Right ventricle myocardium inferior (tissue), 1 donor: ENCODE results near the gene NRP1. TPM values are rescaled to one million over a fixed set of nuclear protein-coding genes. Genes with fewer than 3 reads are reported as not detected.
"Not testable (repeated sequence)": the region's sequence is repeated elsewhere in the genome, so short reads cannot be mapped to it uniquely, and the experiment has no call there.

ENCODE experiments used
- ATAC-seq: fragments of 200-7000 bp; cut with Tn5 transposase; one replicate; pipeline ENCODE4 v1.9.1; 2020; ENCODE audit warnings: mild to moderate bottlenecking, moderate library complexity
- DNase-seq: peaks from one replicate; pipeline ENCODE4 v3.0.0; 2021; ENCODE audit errors: missing footprints
- intact Hi-C: fragments of 100-400 bp; cut with DNase I; formaldehyde crosslinking; loops from one replicate; pipeline ENCODE4 v1.11.0; 2022
- long read RNA-seq: library from polyadenylated mRNA; unstranded; transcript quantifications from one replicate; pipeline ENCODE4 v2.0.0, GENCODE V29; 2021
- total RNA-seq: library from RNA; stranded (reverse); fragmentation: NEBNext Ultra II Directional; extraction: Animal tissue kit (Norgen Biotek cat#: 25700); gene quantifications from one replicate; pipeline ENCODE4 v1.2.1, GENCODE V29; 2021
- donor health status: DM: no; HTN: yes; CAD: no; lungs with severe emphysema.

Gene NRP1
- 175 TPM for total RNA-seq
- long read RNA-seq, full-length matches to known transcripts: 21 of 54 reads
- long read RNA-seq, partial matches to known transcripts: 10 of 54 reads
- long read RNA-seq, other reads (novel, unspliced or antisense): 23 of 54 reads

GRCh38 chr10:33334153-33334804 lies at the start of gene NRP1:
Gene NRP1, minus strand, starts transcription at chr10:33334667. Its CDS starts 285 bp downstream, at chr10:33334382.
- intact Hi-C loops: loop anchor here (2.0 to 10.0 kb wide), 4 partner anchors 59 to 783 kb away; no protein-coding TSS in a partner anchor
- no peak for ATAC-seq
- no peak for DNase-seq

- DNase-seq, ATAC-seq, intact Hi-C loops: not testable (repeated sequence)
These were observed 49.7 kb upstream of the NRP1 start for GRCh38 chr10:33384201-33384600.

GRCh38 chr10:33382921-33383713 lies 48.6 kb upstream of the NRP1 start:
- intact Hi-C loops: no loop called here
- DNase-seq (no peak), ATAC-seq (no peak)

- intact Hi-C loops: no loop called here
- no peak for DNase-seq
- ATAC-seq: no peak
These were observed 47.7 kb upstream of the NRP1 start for GRCh38 chr10:33382216-33382600.

GRCh38 chr10:33381451-33382215 lies 47.2 kb upstream of the NRP1 start:
- intact Hi-C loops: no loop called here
- no peak for DNase-seq
- ATAC-seq: no peak

- DNase-seq (no peak), ATAC-seq (no peak)
- intact Hi-C loops: no loop called here
These were observed 43.2 kb upstream of the NRP1 start for GRCh38 chr10:33377658-33378025.

GRCh38 chr10:33376976-33377657 lies 42.6 kb upstream of the NRP1 start:
- DNase-seq (no peak), ATAC-seq (no peak)
- intact Hi-C loops: no loop called here

- intact Hi-C loops: no loop called here
- no peak for DNase-seq
- ATAC-seq: no peak
These were observed 42.0 kb upstream of the NRP1 start for GRCh38 chr10:33376476-33376875.

GRCh38 chr10:33373263-33373662 lies 38.8 kb upstream of the NRP1 start:
- no peak for ATAC-seq
- intact Hi-C loops: no loop called here
- DNase-seq: no peak

- ATAC-seq: no peak
- DNase-seq: no peak
- intact Hi-C loops: no loop called here
These were observed 36.8 kb upstream of the NRP1 start for GRCh38 chr10:33371234-33371633.

- ATAC-seq (no peak), DNase-seq (no peak)
- intact Hi-C loops: no loop called here
These were observed 36.0 kb upstream of the NRP1 start for GRCh38 chr10:33370434-33370930.

- no peak for ATAC-seq
These were observed 33.6 kb upstream of the NRP1 start for GRCh38 chr10:33368086-33368485.

GRCh38 chr10:33365871-33366411 lies 31.5 kb upstream of the NRP1 start:
- ATAC-seq (no peak), DNase-seq (no peak)

More at GRCh38 chr10:33368086-33368485, 33.6 kb upstream of the NRP1 start:
- intact Hi-C loops: no loop called here
- no peak for DNase-seq

GRCh38 chr10:33365301-33365700 lies 30.8 kb upstream of the NRP1 start:
- ATAC-seq: no peak
- DNase-seq: no peak

More at GRCh38 chr10:33365871-33366411, 31.5 kb upstream of the NRP1 start:
- intact Hi-C loops: no loop called here

GRCh38 chr10:33363106-33363505 lies 28.6 kb upstream of the NRP1 start:
- no peak for ATAC-seq
- intact Hi-C loops: no loop called here
- no peak for DNase-seq

More at GRCh38 chr10:33365301-33365700, 30.8 kb upstream of the NRP1 start:
- intact Hi-C loops: no loop called here

GRCh38 chr10:33358016-33358415 lies 23.5 kb upstream of the NRP1 start:
- ATAC-seq (no peak), DNase-seq (no peak)
- intact Hi-C loops: no loop called here

- ATAC-seq (peak; percentile 83), DNase-seq (no peak)
- intact Hi-C loops: no loop called here
These were observed 20.8 kb upstream of the NRP1 start for GRCh38 chr10:33355274-33355673.

- no peak for DNase-seq
- intact Hi-C loops: no loop called here
These were observed 19.4 kb upstream of the NRP1 start for GRCh38 chr10:33353853-33354252.

More at GRCh38 chr10:33353853-33354252, 19.4 kb upstream of the NRP1 start:
- no peak for ATAC-seq
